K562 (cell line): ENCODE data around the gene TRIM68. TPM values are rescaled to one million over a fixed set of nuclear protein-coding genes. Genes with fewer than 3 reads are reported as not detected.

Experiments used
- ATAC-seq: fragments of 200-7000 bp; cut with Tn5 transposase; 3 replicates; pipeline ENCODE4 v1.9.1; 2020; ENCODE audit warnings: moderate library complexity
- BruUV-seq: library from RNA; stranded (reverse); fragments of 400-500 nt; replicated peaks from 2 replicates; lab custom pipeline; 2021; lab: Mats Ljungman, UMichigan
- CTCF ChIA-PET: fragments of 300-600 bp; formaldehyde crosslinking; extraction: SDS; loops from one replicate; lab custom pipeline; 2021; ENCODE audit warnings: low intra/inter-chr PET ratio; lab: Yijun Ruan, JAX
- POLR2A ChIA-PET: fragments of 300-600, 350-650 bp; sonication (Branson Sonifier 250); formaldehyde crosslinking; extraction: SDS; loops from one replicate; lab custom pipeline; 2021; ENCODE audit warnings: antibody characterized with exemption, inconsistent platforms; lab: Yijun Ruan, JAX
- DNase-seq, 4 experiments: peaks; one replicate each; pipeline versions ENCODE4 v3.0.0 to v3.0.0-alpha.2; 2011 to 2018; ENCODE audit warnings: low spot score in 3 of 4, mixed read lengths in 3 of 4; ENCODE audit errors: extremely low read depth in 1 of 4
- FAIRE-seq: peaks from 2 replicates; lab custom pipeline; 2011; peaks lifted over from hg19 to GRCh38; lab: Jason Lieb, UNC
- H2AFZ ChIP-seq: 2 replicates; pipeline ENCODE4 v1.6.0; 2011; ENCODE audit warnings: low read depth, low read length, control low read depth, inconsistent platforms
- H3K27ac ChIP-seq: fragments of 200-600 bp; 3 replicates; pipeline ENCODE4 v1.8.0; 2011; ENCODE audit warnings: low read depth, mild to moderate bottlenecking, control low read depth, inconsistent platforms, low read length, moderate library complexity, mixed read lengths; ENCODE audit errors: extremely low read depth
- H3K27me3 ChIP-seq, 2 experiments: fragments of 300-600 bp in 1 of 2; 2 replicates in 1 of 2; 3 replicates in 1 of 2; pipeline versions ENCODE4 v1.6.0 to v1.8.0; 2011; ENCODE audit warnings: inconsistent platforms in 2 of 2, low read length in 2 of 2, mild to moderate bottlenecking in 1 of 2, mixed read lengths in 1 of 2, moderate library complexity in 1 of 2; ENCODE audit not compliant: control insufficient read depth in 2 of 2, insufficient read depth in 2 of 2
- H3K36me3 ChIP-seq: fragments of 300-600 bp; 3 replicates; pipeline ENCODE4 v1.8.0; 2011; ENCODE audit warnings: mild to moderate bottlenecking, low read length, inconsistent platforms; ENCODE audit not compliant: control insufficient read depth, insufficient read depth
- H3K4me1 ChIP-seq, 2 experiments: fragments of 200-600 bp in 1 of 2; replicated peaks in 1 of 2; 2 replicates in 1 of 2; 3 replicates in 1 of 2; pipeline versions ENCODE4 v1.5.1 to v1.8.0; 2011; ENCODE audit warnings: inconsistent platforms in 2 of 2, low read length in 2 of 2, mild to moderate bottlenecking in 1 of 2, mixed read lengths in 1 of 2, moderate library complexity in 1 of 2; ENCODE audit not compliant: control insufficient read depth in 2 of 2, insufficient read depth in 2 of 2
- H3K4me2 ChIP-seq: 2 replicates; pipeline ENCODE4 v1.6.1; 2011; ENCODE audit warnings: low read length, control low read depth, inconsistent platforms, mixed read lengths; ENCODE audit not compliant: insufficient read depth
- H3K4me3 ChIP-seq: fragments of 200-600 bp; sonication (generic), shearing (Covaris generic); 2 replicates; pipeline ENCODE4 v1.5.1; 2016; ENCODE audit warnings: control low read depth, inconsistent platforms
- H3K79me2 ChIP-seq: fragments of 200-600 bp; 3 replicates; pipeline ENCODE4 v1.8.0; 2011; ENCODE audit warnings: low read length, inconsistent platforms; ENCODE audit not compliant: control insufficient read depth, insufficient read depth
- H3K9ac ChIP-seq, 2 experiments: 2 replicates each; pipeline versions ENCODE4 v1.6.0 to v1.6.1; 2011; ENCODE audit warnings: low read depth in 2 of 2, low read length in 2 of 2, control low read depth in 1 of 2, inconsistent platforms in 1 of 2, mild to moderate bottlenecking in 1 of 2, mixed read lengths in 1 of 2; ENCODE audit not compliant: insufficient read depth in 1 of 2
- H3K9me1 ChIP-seq: one replicate; pipeline ENCODE4 v1.6.0; 2011; ENCODE audit warnings: inconsistent platforms, mild to moderate bottlenecking, low read length, moderate library complexity; ENCODE audit not compliant: control insufficient read depth, insufficient read depth
- H3K9me3 ChIP-seq: replicated peaks from 2 replicates; pipeline ENCODE4 v1.5.1; 2011; ENCODE audit warnings: low read depth, low read length, inconsistent platforms; ENCODE audit not compliant: control insufficient read depth, insufficient read depth
- H4K20me1 ChIP-seq: replicated peaks from 2 replicates; pipeline ENCODE4 v1.6.1; 2011; ENCODE audit warnings: low read length, inconsistent platforms, mixed read lengths; ENCODE audit not compliant: control insufficient read depth, insufficient read depth
- HINFP ChIP-seq: fragments of 450-650 bp; conservative IDR thresholded peaks from 2 replicates; pipeline ENCODE4 v1.6.1; 2016; ENCODE audit warnings: missing genetic modification characterization, low read depth, mild to moderate bottlenecking, control low read depth, missing compliant biosample characterization
- SMARCC2 ChIP-seq: fragments of 450-650 bp; IDR thresholded peaks from 2 replicates; pipeline ENCODE4 v1.6.1; 2017; ENCODE audit warnings: antibody characterized with exemption, moderate library complexity, mild to moderate bottlenecking, low read depth
- THRA ChIP-seq: fragments of 450-650 bp; IDR thresholded peaks from 2 replicates; pipeline ENCODE4 v1.6.1; 2017; ENCODE audit warnings: mild to moderate bottlenecking, moderate library complexity
- WGBS: fragments of 100-300 bp; shearing (Covaris generic); methylation state at CpG from one replicate; pipeline ENCODE4 v1.1.6; 2016; ENCODE audit warnings: low coverage, mixed read lengths; ENCODE audit not compliant: insufficient coverage; ENCODE audit errors: missing lambda C conversion rate; 5-methylcytosine and 5-hydroxymethylcytosine counted together
- in situ Hi-C: fragments of 300-500 bp; cut with MboI; formaldehyde crosslinking; loops from 4 replicates; pipeline ENCODE4 v1.15.0; 2018; ENCODE audit warnings: inconsistent platforms, mixed read lengths
- intact Hi-C: fragments of 100-400 bp; cut with micrococcal nuclease; formaldehyde crosslinking; loops from 2 replicates; pipeline ENCODE4 v1.14.2; 2022
- polyA plus RNA-seq, 8 experiments: library from polyadenylated mRNA; depleted of rRNA in 4 of 8; stranded (reverse) in 5 of 8; unstranded in 3 of 8; fragments of >200 nt; fragmentation: Nextera tagmentation in 2 of 8; fragmentation: Illumina TruSeq in 1 of 8; extraction: Ambion mirVana in 2 of 8; extraction: Trizol in 1 of 8; gene quantifications; 2 replicates each; pipeline versions ENCODE4 v1.2.1 to v1.2.3, GENCODE V29; 2011 to 2014; ENCODE audit warnings: inconsistent platforms in 1 of 8, missing spikeins in 1 of 8
- total RNA-seq, 7 experiments: library from RNA; depleted of rRNA in 6 of 7; stranded (reverse); fragments of >200 nt in 6 of 7; fragmentation: Illumina TruSeq in 2 of 7; extraction: Trizol in 2 of 7; gene quantifications; 2 replicates each; pipeline versions ENCODE4 v1.2.1 to v1.2.3, GENCODE V29; 2011 to 2021; ENCODE audit warnings: low replicate concordance in 1 of 7
- TF ChIP-seq, protein P1 (sequence below): IDR thresholded peaks from 3 replicates; pipeline ENCODE4 v1.6.1; 2011; ENCODE audit warnings: borderline replicate concordance, mild to moderate bottlenecking; ENCODE audit not compliant: insufficient read length, insufficient read depth

Gene TRIM68
- total and polyA plus RNA-seq, 9 of the 15 experiments (the other 6 are each of a cell fraction or from before 2014, with no cell fraction given) = 5.2 to 10.9 (median 7.9) TPM

DNA sequence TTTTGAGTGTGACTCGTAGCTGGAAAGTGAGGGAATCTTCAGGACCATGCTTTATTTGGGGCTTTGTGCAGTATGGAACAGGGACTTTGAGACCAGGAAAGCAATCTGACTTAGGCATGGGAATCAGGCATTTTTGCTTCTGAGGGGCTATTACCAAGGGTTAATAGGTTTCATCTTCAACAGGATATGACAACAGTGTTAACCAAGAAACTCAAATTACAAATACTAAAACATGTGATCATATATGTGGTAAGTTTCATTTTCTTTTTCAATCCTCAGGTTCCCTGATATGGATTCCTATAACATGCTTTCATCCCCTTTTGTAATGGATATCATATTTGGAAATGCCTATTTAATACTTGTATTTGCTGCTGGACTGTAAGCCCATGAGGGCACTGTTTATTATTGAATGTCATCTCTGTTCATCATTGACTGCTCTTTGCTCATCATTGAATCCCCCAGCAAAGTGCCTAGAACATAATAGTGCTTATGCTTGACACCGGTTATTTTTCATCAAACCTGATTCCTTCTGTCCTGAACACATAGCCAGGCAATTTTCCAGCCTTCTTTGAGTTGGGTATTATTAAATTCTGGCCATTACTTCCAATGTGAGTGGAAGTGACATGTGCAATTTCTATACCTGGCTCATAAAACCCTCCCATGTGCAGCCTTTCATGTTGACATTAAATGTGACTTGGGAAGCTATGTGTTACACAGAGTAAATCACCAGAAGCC, 46.8 kb upstream of the TRIM68 start:
- Histone ChIP-seq H2AFZ (no peak overlapping the region; the same call in 1 of the 2 replicates), H3K27me3 (peaks cover 2 to 5% of the 10 kb centered on the region in 2 experiments; a peak in 1 of 5 replicates), H3K9me3 (no peaks in the 10 kb centered on the region), H4K20me1 (no peaks in the 10 kb centered on the region), H3K27ac (no peak overlapping the region), H3K4me1 (peaks cover 0 to 16% of the 10 kb centered on the region in 2 experiments; a peak in 4 of 5 replicates), H3K36me3 (no peaks in the 10 kb centered on the region), H3K4me3 (no peak overlapping the region), H3K9me1 (no peaks in the 10 kb centered on the region), H3K79me2 (no peaks in the 10 kb centered on the region; the same call in 2 of the 3 replicates), H3K4me2 (no peak overlapping the region), H3K9ac (no peak overlapping the region)
- intact Hi-C loops = no loop called here
- TF ChIP-seq, protein P1, sequence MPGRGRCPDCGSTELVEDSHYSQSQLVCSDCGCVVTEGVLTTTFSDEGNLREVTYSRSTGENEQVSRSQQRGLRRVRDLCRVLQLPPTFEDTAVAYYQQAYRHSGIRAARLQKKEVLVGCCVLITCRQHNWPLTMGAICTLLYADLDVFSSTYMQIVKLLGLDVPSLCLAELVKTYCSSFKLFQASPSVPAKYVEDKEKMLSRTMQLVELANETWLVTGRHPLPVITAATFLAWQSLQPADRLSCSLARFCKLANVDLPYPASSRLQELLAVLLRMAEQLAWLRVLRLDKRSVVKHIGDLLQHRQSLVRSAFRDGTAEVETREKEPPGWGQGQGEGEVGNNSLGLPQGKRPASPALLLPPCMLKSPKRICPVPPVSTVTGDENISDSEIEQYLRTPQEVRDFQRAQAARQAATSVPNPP = no peak
- TF ChIP-seq SMARCC2 (no peak), THRA (no peak), HINFP (tag) (no peak)
- in situ Hi-C loops = no loop called here
- ChIA-PET POLR2A (no interaction called here), CTCF (no interaction called here)
- WGBS = 5% methylated on average over 2 of the region's 2 CpGs
- FAIRE-seq (no peak), DNase-seq (no peak), ATAC-seq (no peak)
- BruUV-seq = no TSS peak
